GM18858 (cell line): ENCODE results near the gene ZBTB14.

Experiments used
- ATAC-seq: cut with Tn5 transposase; IDR thresholded peaks from one replicate; pipeline ENCODE4 v1.9.1; 2021; ENCODE audit not compliant: unreplicated experiment

ZBTB14 gene

GRCh38 chr18:5295231-5295920 is at the start of gene ZBTB14:
TSS of gene ZBTB14 (minus strand) at chr18:5295726. CDS start at chr18:5293246, 2,480 bp downstream.
- peak; percentile 28 for ATAC-seq

- ATAC-seq: no peak
These were observed 43.8 kb upstream of the ZBTB14 start for GRCh38 chr18:5339202-5339834.

- ATAC-seq: no peak
These were observed 39.0 kb upstream of the ZBTB14 start for GRCh38 chr18:5334456-5335075.

- ATAC-seq: no peak
These were observed 22.7 kb upstream of the ZBTB14 start for GRCh38 chr18:5318061-5318700.

GRCh38 chr18:5317186-5317585 is 21.7 kb upstream of the ZBTB14 start:
- no peak for ATAC-seq

- ATAC-seq: no peak
These were observed 20.3 kb upstream of the ZBTB14 start for GRCh38 chr18:5315838-5316237.

- no peak for ATAC-seq
These were observed 15.9 kb upstream of the ZBTB14 start for GRCh38 chr18:5311301-5311989.

- peak; percentile 97 for ATAC-seq
These were observed 14.5 kb upstream of the ZBTB14 start for GRCh38 chr18:5309888-5310470.

GRCh38 chr18:5305835-5306234 is 10.3 kb upstream of the ZBTB14 start:
- no peak for ATAC-seq

GRCh38 chr18:5304232-5304631 is 8.7 kb upstream of the ZBTB14 start:
- ATAC-seq: no peak

- ATAC-seq: no peak
These were observed 8.1 kb upstream of the ZBTB14 start for GRCh38 chr18:5303636-5304035.

- peak; percentile 54 for ATAC-seq
These were observed 7.1 kb upstream of the ZBTB14 start for GRCh38 chr18:5302606-5303005.

- no peak for ATAC-seq
These were observed 5.0 kb upstream of the ZBTB14 start for GRCh38 chr18:5300476-5301010.

GRCh38 chr18:5298156-5298852 is 2.8 kb upstream of the ZBTB14 start:
- ATAC-seq: no peak

GRCh38 chr18:5297597-5297996 is 2.1 kb upstream of the ZBTB14 start:
- ATAC-seq: no peak

GRCh38 chr18:5296706-5297320 is 1.3 kb upstream of the ZBTB14 start:
- ATAC-seq: peak; percentile 9

GRCh38 chr18:5295981-5296705 is 617 bp upstream of the ZBTB14 start:
- ATAC-seq: peak; percentile 37

GRCh38 chr18:5294457-5295230 is 882 bp downstream of the ZBTB14 start:
- ATAC-seq: peak; percentile 30
